Neural progenitor cell (in vitro differentiated cells): Measurements from ENCODE around the gene MYLK2.

Source experiments
- CTCF ChIP-seq: fragments of 200-600 bp; sonication (generic); IDR thresholded peaks from 2 replicates; pipeline ENCODE4 v1.5.1; 2017; ENCODE audit warnings: antibody characterized with exemption, mild to moderate bottlenecking
- EZH2phosphoT487 ChIP-seq: fragments of 200-600 bp; sonication (generic); IDR thresholded peaks from 2 replicates; pipeline ENCODE4 v1.6.1; 2017; ENCODE audit warnings: antibody characterized with exemption

- TF ChIP-seq CTCF (no peak), EZH2phosphoT487 (no peak)
These were observed 21.8 kb upstream of the MYLK2 start for GRCh38 chr20:31797364-31797763.
